Activated CD8-positive, alpha-beta memory T cell treated with anti-CD3 and anti-CD28 coated beads, Interleukin-2, amount 10 ng/mL, durations not matched to agents 7 days and 5 days (primary cell): ENCODE results near the gene HACD3. TPM values are rescaled to one million over a fixed set of nuclear protein-coding genes. Genes with fewer than 3 reads are reported as not detected.

Source experiments
- ATAC-seq: fragments of 150-1000 bp; cut with Tn5 transposase; one replicate; pipeline ENCODE4 v1.10.0; 2021; ENCODE audit warnings: moderate library complexity
- CTCF ChIA-PET: fragments of 350-600 bp; sonication (Branson Sonifier 250); formaldehyde crosslinking; loops from one replicate; lab custom pipeline; 2021; ENCODE audit warnings: antibody characterized with exemption; lab: Charles Lee
- DNase-seq: peaks from one replicate; pipeline ENCODE4 v3.0.0-alpha.2; 2020
- H3K27ac Mint-ChIP-seq: one replicate; pipeline ENCODE4 v1.8.0; 2021; ENCODE audit warnings: mild to moderate bottlenecking, mixed read lengths
- H3K27me3 Mint-ChIP-seq: one replicate; pipeline ENCODE4 v1.8.0; 2021; ENCODE audit warnings: mixed read lengths
- H3K36me3 Mint-ChIP-seq: one replicate; pipeline ENCODE4 v1.8.0; 2021; ENCODE audit warnings: mild to moderate bottlenecking, mixed read lengths
- H3K4me1 Mint-ChIP-seq: one replicate; pipeline ENCODE4 v1.8.0; 2021; ENCODE audit warnings: mixed read lengths
- H3K4me3 Mint-ChIP-seq: one replicate; pipeline ENCODE4 v1.8.0; 2021; ENCODE audit warnings: mild to moderate bottlenecking, moderate library complexity, mixed read lengths
- H3K9me3 Mint-ChIP-seq: one replicate; pipeline ENCODE4 v1.8.0; 2022; ENCODE audit warnings: low read depth, mixed read lengths
- total RNA-seq, 2 experiments: library from RNA; stranded (reverse); gene quantifications; one replicate each; pipeline ENCODE4 v1.2.3, GENCODE V29; 2021

HACD3 gene
- total RNA-seq, 2 experiments from 2014 or later: 40.7 to 43.5 TPM

- no peaks in the 10 kb centered on the region for H3K36me3 Mint-ChIP-seq
- no peak overlapping the region for H3K4me3 Mint-ChIP-seq
- H3K27ac Mint-ChIP-seq: no peak overlapping the region
- peaks cover 3% of the 10 kb centered on the region for H3K27me3 Mint-ChIP-seq
- no peak for DNase-seq
- no peak for ATAC-seq
- CTCF ChIA-PET: no interaction called here
- no peaks in the 10 kb centered on the region for H3K9me3 Mint-ChIP-seq
- peaks cover 4% of the 10 kb centered on the region for H3K4me1 Mint-ChIP-seq
Observed at GRCh38 chr15:65618560-65619109, 88.4 kb downstream of the HACD3 start.

DNA sequence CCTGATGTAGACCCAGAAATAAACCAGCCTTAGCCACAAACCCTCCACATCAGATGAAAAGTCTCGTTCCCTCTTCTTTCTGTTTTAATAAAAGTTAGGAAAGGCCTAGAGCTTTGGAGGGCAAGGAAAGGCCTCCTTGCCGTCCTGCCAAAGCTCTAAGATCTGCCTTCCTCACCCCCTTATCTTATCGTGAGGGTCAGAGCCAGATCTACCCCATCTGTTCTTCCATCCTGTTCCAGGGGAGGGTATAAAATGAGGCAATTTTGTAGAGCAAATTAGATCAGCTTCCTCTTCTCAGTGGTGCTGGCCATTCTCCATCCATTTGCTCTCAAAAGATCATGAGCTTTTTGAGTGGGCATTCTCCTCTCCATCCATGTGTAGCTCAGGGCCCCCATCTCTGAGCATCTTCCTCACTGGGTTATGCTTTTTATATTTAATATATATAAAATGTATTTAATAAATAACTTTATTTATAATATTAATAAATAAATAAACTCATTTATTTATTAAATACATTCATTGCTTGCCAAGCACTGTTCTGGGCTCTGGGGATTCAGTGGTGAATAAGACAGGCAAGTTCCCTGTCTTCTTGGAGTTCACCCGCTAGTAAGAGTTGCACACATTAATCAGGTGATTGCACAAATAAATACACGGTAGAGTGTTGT, 89.5 kb downstream of the HACD3 start:
- no peak overlapping the region for H3K4me3 Mint-ChIP-seq
- peaks cover 3% of the 10 kb centered on the region for H3K4me1 Mint-ChIP-seq
- no peak for DNase-seq
- H3K9me3 Mint-ChIP-seq: no peaks in the 10 kb centered on the region
- H3K27ac Mint-ChIP-seq: no peak overlapping the region
- H3K27me3 Mint-ChIP-seq: peaks cover 3% of the 10 kb centered on the region
- ATAC-seq: no peak
- no peaks in the 10 kb centered on the region for H3K36me3 Mint-ChIP-seq
- CTCF ChIA-PET: interaction anchor here (0.9 kb wide), 1 partner anchor 9 kb away, joined by 3 read pairs; the partner anchor contains the start of gene INTS14

GRCh38 chr15:65620833-65621232, 90.6 kb downstream of the HACD3 start:
- no peak for DNase-seq
- H3K27ac Mint-ChIP-seq: no peak overlapping the region
- H3K27me3 Mint-ChIP-seq: peaks cover 3% of the 10 kb centered on the region
- H3K36me3 Mint-ChIP-seq: no peaks in the 10 kb centered on the region
- H3K4me1 Mint-ChIP-seq: peaks cover 3% of the 10 kb centered on the region
- H3K9me3 Mint-ChIP-seq: no peaks in the 10 kb centered on the region
- no peak overlapping the region for H3K4me3 Mint-ChIP-seq
- CTCF ChIA-PET: interaction anchor here (0.8 to 1.0 kb wide), 2 partner anchors 20 to 216 kb away, joined by 4 read pairs; no protein-coding TSS in a partner anchor
- ATAC-seq: no peak

GRCh38 chr15:65621638-65622037, 91.4 kb downstream of the HACD3 start, which contains the start of gene SLC24A1:
Gene SLC24A1 (plus strand): TSS chr15:65621938. CDS start chr15:65624081, 2,143 bp downstream.
- H3K4me3 Mint-ChIP-seq: no peak within 1 kb of the TSS
- no peaks in the 10 kb centered on the region for H3K36me3 Mint-ChIP-seq
- no peaks in the 10 kb centered on the region for H3K9me3 Mint-ChIP-seq
- no peak for DNase-seq
- no peak for ATAC-seq
- CTCF ChIA-PET: interaction anchor here (0.9 to 4.0 kb wide), 2 partner anchors 10 to 16 kb away, joined by 4 to 11 read pairs; no protein-coding TSS in a partner anchor
- H3K27me3 Mint-ChIP-seq: peaks cover 3% of the 10 kb centered on the region
- no peak within 1 kb of the TSS for H3K27ac Mint-ChIP-seq
- peaks cover 3% of the 10 kb centered on the region for H3K4me1 Mint-ChIP-seq

- no peak for DNase-seq
- Mint-ChIP-seq H3K4me3 (no peak overlapping the region), H3K36me3 (no peaks in the 10 kb centered on the region), H3K27ac (no peak overlapping the region), H3K27me3 (no peaks in the 10 kb centered on the region), H3K4me1 (peaks cover 3% of the 10 kb centered on the region), H3K9me3 (no peaks in the 10 kb centered on the region)
- CTCF ChIA-PET: interaction anchor here (4.0 kb wide), 1 partner anchor 14 kb away, joined by 11 read pairs; no protein-coding TSS in a partner anchor
- ATAC-seq: no peak
Observed at GRCh38 chr15:65623103-65623502, 92.8 kb downstream of the HACD3 start.

- DNase-seq (no peak), ATAC-seq (no peak)
- Mint-ChIP-seq H3K27me3 (no peaks in the 10 kb centered on the region), H3K4me1 (peaks cover 17% of the 10 kb centered on the region), H3K9me3 (no peaks in the 10 kb centered on the region), H3K36me3 (peaks cover 2% of the 10 kb centered on the region), H3K27ac (no peak overlapping the region), H3K4me3 (no peak overlapping the region)
- CTCF ChIA-PET: interaction anchor here (0.5 to 4.7 kb wide), 2 partner anchors 11 to 1154 kb away, joined by 3 to 26 read pairs; no protein-coding TSS in a partner anchor
Observed at GRCh38 chr15:65626856-65627255, 96.6 kb downstream of the HACD3 start.

Other genes with a start within 250 kb of the HACD3 start
- gene PARP16, start 243.6 kb upstream of the HACD3 start, total RNA-seq: 10 to 100 TPM; 11.7 to 19.7 TPM
- not detected for gene RNU5A-1, start 234.4 kb upstream of the HACD3 start, total RNA-seq
- 10 to 100 TPM in 1 of 2 experiments, not detected in 1; 15.8 TPM for gene RNU5B-1, start 225.8 kb upstream of the HACD3 start, total RNA-seq
- not detected for gene IGDCC3, start 152.5 kb upstream of the HACD3 start, total RNA-seq
- under 1 TPM; 0.14 to 0.26 TPM for gene IGDCC4, start 107.5 kb upstream of the HACD3 start, total RNA-seq
- 10 to 100 TPM; 41.6 to 44.1 TPM for gene DPP8, start 12.8 kb upstream of the HACD3 start, total RNA-seq
- gene INTS14, start 80.7 kb downstream of the HACD3 start, total RNA-seq: 10 to 100 TPM; 44.2 to 51.7 TPM
- 1 to 10 TPM; 4.2 to 4.3 TPM for gene SLC24A1, start 91.5 kb downstream of the HACD3 start, total RNA-seq